SK-N-MC (cell line): ENCODE data around the gene DLG2.

Source experiments
- EZH2 ChIP-seq: fragments of 200-600 bp; sonication (generic); IDR thresholded peaks from one replicate; pipeline ENCODE4 v1.6.1; 2017; ENCODE audit warnings: antibody characterized with exemption
- POLR2AphosphoS5 ChIP-seq: IDR thresholded peaks from 2 replicates; pipeline ENCODE4 v1.6.1; 2012; ENCODE audit warnings: mild to moderate bottlenecking, low read depth, low read length, borderline replicate concordance

- TF ChIP-seq POLR2AphosphoS5, result no peak
- no peak for TF ChIP-seq EZH2
These were observed 912.8 kb downstream of the DLG2 start for GRCh38 chr11:84714316-84714780.
